ENCODE measurements around the gene PHOX2A.
"Not testable (repeated sequence)": the region's sequence is repeated elsewhere in the genome, so short reads cannot be mapped to it uniquely, and the experiment has no call there.

GRCh38 chr11:72206794-72207193 is 37.2 kb downstream of the PHOX2A start:
- not testable (repeated sequence) for TF ChIP-seq CTCF (IDR thresholded peaks at IDR 0.05; ENCODE audit: low read depth, low read length); EZH2phosphoT487 (IDR thresholded peaks at IDR 0.05; ENCODE audit: low read depth)

All from OCI-LY3 (cell line).